Measurements from ENCODE around the gene KLHL40.

Gene KLHL40

DNA sequence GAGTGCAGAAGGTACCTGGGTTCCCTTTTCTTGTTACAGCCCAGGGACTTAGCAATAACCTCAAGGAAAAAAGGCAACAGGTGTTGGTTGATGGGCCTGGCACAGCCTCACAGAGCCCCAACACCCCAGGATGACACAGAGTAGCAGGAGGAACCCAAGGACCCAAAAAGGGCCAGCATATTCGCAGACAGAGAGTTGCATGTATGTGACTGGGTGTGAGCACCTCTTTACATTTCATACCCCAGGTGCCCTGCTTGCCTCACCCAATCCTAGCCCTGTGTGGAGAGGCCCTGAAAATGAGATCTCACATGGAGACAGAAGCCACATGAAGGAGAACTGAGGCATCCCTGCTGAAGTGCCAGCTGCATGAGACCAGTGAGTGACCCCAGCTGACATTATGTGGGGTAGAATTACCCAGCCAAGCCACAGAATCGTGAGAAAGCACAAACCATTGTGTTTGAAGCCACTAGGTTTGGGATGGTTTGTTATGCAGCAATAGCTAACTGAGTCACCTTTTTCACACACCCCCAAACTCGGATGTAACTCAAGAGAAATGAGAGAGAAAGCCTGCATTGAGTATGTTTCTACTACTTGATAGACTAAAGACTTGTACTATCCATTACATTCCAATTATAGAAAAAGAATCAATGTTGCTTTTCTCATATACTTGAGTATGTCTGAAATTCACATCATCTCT lies 43.5 kb downstream of the KLHL40 start:
- no peak for DNase-seq

GRCh38 chr3:42729404-42730145 lies 44.2 kb downstream of the KLHL40 start:
- DNase-seq = no peak

GRCh38 chr3:42730294-42730693 lies 45.0 kb downstream of the KLHL40 start:
- no peak for DNase-seq

GRCh38 chr3:42730706-42731420 lies 45.5 kb downstream of the KLHL40 start:
- no peak for DNase-seq

DNA sequence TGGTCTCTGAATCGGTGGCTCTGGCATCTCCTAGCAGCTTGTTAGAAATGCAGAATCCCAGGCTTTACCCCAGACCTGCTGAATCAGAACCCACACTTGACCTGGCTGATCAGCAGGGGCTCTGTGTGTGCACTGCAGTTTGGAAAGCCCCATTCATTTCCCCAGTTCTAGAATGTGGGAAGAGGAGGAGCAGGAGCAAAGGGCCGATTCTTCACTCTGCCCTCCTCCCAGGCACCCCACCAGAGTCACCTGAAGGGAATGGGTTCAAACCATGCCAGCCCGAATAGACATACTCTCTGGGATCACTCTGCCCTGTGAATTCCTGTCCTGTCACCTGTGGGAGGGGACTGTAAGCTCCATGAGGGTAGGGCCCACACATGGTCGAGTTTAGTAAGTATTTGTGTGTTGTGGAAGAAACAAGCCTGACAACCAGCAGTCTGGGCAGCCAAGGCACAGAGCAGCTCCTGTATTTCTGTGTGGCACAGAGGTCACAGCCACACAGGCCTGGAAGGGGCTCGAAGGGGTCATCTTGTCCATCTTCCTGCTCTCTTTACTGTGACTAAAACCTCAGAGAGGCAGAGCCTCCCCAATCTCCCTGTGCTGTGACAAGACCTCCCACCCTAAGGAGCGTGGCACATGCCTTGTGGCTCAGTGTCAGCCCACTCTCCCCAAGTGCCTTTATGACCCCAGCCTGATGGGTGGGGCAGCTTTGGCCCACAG lies 46.3 kb downstream of the KLHL40 start:
- no peak for DNase-seq

DNA sequence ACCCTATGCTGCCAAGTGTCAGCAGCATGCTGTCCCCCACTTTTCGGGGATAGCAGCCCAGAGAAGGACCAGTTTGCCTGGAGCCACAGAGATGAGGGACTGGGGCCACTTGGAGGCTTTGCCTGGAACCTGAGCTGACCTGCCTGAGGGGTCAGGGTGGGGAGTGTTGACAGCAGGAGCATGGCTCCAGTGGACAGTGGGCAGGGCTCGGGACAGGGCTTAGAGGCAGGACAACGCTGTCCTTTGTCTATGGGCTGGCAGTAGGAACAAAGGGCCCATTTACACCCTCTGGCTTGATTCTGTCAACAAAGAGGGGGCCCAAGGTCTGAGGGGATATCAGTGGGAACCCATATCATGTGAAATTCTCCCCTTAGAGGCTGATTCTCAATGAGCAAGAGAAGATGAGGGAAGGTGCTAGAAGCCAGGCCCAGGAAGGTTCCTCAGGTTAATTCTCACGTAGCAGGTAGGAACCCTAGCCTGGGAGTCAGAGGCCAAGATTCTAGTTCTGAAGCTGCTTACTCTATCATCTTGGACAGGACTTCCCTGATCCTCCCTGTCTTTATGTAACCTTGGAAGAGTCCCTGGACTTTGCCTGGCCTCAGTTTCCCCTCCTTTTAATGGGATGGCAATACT lies 47.0 kb downstream of the KLHL40 start:
- no peak for DNase-seq

GRCh38 chr3:42732829-42733459 lies 47.6 kb downstream of the KLHL40 start:
- no peak for DNase-seq

GRCh38 chr3:42733501-42734262 lies 48.3 kb downstream of the KLHL40 start:
- no peak for DNase-seq

DNA sequence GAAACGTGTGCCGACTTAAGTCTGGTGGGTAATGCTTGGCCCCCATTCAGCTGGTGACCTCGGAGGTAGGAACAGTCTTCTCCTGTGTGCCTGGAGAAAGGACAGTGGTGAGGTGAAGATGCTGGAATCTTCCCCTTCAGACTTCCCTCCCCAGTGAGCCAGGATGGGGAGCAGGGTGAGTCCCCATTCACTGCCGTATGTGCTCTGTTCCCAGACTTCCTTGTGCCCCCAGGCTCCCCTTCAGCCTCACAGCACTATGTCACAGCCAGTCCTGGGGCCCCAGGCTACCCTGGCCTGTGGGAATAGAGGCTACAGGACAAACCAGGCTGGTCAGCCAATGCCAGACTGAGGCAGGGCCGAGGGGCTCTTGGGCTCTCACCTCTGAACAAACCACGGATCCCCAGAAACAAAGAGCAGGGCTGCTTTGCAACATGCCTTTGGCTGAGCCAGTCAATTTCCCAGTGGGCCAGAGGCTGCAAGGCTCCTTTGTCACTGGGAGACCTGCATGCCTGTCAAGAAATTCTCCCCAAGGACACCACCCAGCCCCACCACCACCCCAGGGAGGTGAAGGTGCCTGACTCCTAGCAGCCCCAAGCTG lies 49.0 kb downstream of the KLHL40 start:
- DNase-seq = no peak

DNA sequence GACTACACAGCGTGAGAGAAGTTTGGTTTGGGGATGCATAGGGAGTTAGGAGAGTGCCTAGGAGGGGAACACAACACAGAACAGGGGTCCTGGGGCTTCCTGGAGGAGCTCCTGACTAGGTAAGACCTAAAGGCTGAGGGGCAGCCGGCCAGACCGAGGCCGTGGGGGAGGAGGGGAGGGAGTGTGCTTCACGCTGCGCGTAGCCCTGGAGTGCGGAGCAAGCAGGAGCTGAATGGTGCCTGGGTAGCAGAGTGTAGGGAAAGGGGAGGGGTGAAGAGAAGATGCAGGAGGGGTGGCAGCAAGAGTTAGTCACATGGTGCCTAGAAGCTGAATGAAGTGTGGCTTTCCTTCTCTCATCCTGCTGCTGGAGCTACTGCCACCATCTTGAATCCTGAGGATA lies 49.7 kb downstream of the KLHL40 start:
- no peak for DNase-seq

- no peak for DNase-seq
These were observed 50.3 kb downstream of the KLHL40 start for GRCh38 chr3:42735615-42736014.

DNA sequence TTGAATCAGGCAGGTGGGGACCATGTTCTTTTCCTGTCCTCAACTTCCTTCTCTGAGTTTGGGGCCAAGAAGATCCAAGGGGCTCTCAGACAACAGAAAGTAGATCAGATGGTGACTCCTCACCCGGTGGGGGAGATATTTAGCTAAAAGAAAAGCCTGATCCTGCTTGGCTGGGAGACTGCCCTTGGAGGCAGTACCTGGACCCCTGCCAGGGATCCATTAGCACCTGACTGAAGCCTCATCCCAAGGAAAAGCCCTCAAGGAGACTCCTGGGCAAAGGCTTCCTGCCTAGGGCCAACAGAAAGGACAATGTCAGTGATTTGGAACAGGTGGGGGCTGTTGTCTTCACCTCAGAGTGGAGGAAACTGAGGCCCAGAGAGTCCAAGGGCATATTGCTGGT lies 50.7 kb downstream of the KLHL40 start:
- no peak for DNase-seq

GRCh38 chr3:42736531-42736930 lies 51.2 kb downstream of the KLHL40 start:
- no peak for DNase-seq

GRCh38 chr3:42739401-42740158 lies 54.2 kb downstream of the KLHL40 start:
- no peak for DNase-seq

DNA sequence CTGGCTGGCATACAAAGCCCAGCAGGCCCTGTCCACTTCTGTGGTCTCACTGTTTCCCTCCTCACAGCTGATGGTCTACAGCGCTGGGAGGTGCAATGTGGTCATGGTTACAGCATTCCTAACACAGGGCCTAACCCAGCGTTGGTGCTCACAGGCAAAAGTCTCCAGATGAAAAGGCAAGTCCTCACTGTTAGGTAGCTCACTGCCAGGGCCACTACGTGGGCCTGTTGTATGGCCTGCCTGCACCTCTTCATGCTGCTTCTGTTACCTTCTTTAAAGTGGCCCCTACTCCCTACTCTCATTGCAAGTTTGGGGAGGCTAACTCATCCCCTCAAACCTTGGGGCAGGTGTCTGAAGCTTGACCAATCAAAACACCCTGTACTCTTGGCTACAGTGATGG lies 56.5 kb downstream of the KLHL40 start:
- no peak for DNase-seq
